Activated CD8-positive, alpha-beta memory T cell treated with anti-CD3 and anti-CD28 coated beads for 36 hours (primary cell): ENCODE data around the gene SHH. TPM values are rescaled to one million over a fixed set of nuclear protein-coding genes. Genes with fewer than 3 reads are reported as not detected.

Experiments used
- CTCF ChIA-PET: fragments of 350-600 bp; sonication (Branson Sonifier 250); formaldehyde crosslinking; loops from one replicate; lab custom pipeline; 2021; ENCODE audit warnings: antibody characterized with exemption; lab: Charles Lee
- POLR2A ChIA-PET: fragments of 350-600 bp; sonication (Branson Sonifier 250); formaldehyde crosslinking; loops from one replicate; lab custom pipeline; 2021; ENCODE audit warnings: antibody characterized with exemption; lab: Charles Lee
- total RNA-seq, 2 experiments: library from RNA; stranded (reverse); gene quantifications; one replicate each; pipeline ENCODE4 v1.2.3, GENCODE V29; 2021

The SHH gene
- total RNA-seq, 2 experiments from 2014 or later: not detected

- ChIA-PET POLR2A (no interaction called here), CTCF (no interaction called here)
Observed at GRCh38 chr7:155809332-155809946, 2.8 kb downstream of the SHH start.

DNA sequence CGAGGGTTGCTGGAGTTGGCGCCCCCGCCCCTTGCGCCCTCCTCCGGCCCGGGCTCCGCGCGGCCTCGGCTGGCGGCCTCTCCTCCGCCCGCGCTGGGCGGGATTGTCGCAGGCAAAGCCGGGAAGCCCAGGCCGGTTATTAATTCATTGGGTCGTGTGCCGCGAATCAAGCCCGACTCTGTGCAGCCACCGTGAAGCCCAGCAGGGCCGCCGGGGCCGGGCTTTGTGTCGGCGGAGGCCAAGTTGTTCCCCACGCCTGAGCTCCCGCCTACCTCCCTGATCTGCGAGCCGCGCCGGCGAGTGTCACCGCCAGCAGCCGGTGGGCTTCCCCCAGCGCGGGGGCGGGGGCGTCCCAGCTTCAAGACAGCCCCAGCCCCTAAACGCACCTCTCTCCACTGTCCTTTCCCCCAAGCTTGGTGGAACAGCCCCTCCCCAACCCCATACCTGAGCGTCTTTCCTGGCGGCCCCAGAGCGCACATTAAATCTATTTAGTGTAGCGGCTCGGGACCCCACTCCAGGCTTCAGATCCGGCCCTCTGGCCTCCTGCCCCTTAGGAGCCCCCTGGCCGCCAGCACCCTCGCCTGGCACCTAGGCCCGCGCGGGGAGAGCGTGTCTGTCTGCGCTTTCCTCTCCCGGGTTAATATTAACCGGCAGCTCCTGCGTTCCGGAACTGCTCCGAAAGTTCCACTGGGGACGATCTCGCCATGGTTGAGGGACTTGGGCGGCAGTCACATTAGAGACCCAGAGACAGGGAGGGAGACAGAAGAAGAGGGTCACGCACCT is 3.5 kb downstream of the SHH start:
- POLR2A ChIA-PET: no interaction called here
- CTCF ChIA-PET: no interaction called here

DNA sequence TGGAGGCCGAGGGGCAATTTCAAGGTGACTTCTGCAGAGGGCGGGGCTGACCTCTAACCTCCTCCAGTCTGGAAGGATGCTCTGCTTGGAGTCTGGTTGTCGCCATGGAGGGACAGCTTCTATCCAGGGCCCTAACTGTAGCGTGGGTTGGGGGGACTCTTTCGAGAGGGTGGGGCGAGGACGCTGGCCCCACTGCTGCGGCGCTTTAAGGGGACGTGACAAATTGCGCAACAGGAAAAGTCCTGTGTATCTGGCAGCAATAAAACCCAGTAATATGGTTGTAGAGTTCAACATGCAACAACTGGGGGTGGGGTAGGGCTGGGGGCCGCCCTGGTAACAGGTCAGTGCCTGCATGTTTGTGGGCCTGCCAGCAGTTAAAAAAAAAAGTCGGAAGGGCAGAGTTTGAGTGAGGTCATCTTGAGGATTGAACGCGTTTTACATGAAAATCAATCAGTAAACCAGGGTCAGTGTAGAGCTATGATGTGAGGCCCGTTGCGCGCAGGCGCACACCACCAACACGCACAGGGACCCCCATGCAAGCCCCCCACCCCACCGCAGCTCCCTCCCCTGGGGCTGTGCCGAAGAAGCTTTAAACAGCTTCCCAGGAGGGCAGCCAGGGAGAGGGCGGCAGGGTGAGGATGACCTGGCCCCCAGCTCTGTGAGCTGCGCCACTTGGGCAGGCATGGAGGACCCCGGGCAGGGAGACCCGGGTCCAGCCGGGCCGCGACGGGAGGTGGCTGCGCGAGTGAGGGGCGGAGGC is 4.3 kb downstream of the SHH start:
- CTCF ChIA-PET: no interaction called here

DNA sequence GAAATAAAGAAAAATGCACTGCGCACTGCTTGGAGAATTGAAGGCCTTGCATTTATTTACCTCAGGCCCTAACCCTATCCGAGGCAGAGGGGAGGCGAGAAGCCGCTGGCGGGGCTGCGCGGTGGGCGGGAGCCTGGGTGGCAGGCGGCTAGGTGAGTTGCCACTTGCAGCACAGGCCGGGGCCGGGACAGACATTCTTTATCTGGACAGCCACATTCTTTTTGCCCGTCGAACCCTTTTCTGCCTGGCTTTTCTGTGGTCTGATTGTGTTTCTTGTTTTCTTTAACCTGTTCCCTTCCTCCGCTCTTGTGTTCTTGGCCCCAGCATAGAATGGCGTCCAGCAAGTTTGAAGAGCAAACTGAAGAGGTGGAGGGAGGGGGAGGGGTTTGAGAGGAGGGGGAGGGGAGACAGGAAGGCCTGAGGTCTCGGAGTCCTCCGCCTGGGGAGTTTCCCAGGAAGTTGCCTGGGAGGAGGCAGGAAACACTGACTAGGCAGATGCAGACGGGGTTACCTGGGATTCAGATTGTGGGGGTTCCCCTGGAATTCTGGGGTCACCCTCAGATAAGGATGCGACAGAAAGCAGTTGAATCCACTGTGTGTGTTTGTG is 5.1 kb downstream of the SHH start:
- ChIA-PET POLR2A (no interaction called here), CTCF (no interaction called here)

More for the DNA sequence above, 4.3 kb downstream of the SHH start:
- POLR2A ChIA-PET: no interaction called here

- ChIA-PET POLR2A (no interaction called here), CTCF (interaction anchor here (0.9 kb wide), 1 partner anchor 10 kb away, joined by 3 read pairs; no protein-coding TSS in a partner anchor)
Observed at GRCh38 chr7:155806096-155806871, 6.0 kb downstream of the SHH start.

GRCh38 chr7:155805826-155806095 is 6.5 kb downstream of the SHH start:
- ChIA-PET POLR2A (no interaction called here), CTCF (interaction anchor here (0.9 kb wide), 1 partner anchor 10 kb away, joined by 3 read pairs; no protein-coding TSS in a partner anchor)

GRCh38 chr7:155804897-155805825 is 7.1 kb downstream of the SHH start:
- CTCF ChIA-PET: interaction anchor here (0.9 kb wide), 1 partner anchor 9 kb away, joined by 3 read pairs; no protein-coding TSS in a partner anchor
- POLR2A ChIA-PET: no interaction called here

DNA sequence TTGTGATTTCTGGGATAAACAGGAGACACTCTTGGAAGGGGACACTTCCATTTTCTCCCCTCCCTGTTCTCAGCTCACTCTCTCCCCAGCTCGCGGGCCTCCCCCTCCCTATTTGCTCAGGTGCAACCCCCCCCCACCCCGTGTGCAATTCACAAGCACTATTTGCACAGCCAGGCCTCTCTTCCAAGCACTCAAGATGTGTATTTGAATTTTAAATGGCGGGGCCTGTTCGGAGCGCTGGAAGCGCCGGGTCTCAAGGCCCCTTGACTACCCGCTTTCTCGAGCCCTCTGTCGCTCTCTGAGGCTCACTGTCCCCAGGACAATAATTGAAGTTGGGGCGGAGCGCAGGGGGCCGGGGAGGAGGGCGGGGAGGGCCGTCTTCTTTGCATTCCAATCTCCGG is 7.8 kb downstream of the SHH start:
- CTCF ChIA-PET: no interaction called here
- POLR2A ChIA-PET: no interaction called here

DNA sequence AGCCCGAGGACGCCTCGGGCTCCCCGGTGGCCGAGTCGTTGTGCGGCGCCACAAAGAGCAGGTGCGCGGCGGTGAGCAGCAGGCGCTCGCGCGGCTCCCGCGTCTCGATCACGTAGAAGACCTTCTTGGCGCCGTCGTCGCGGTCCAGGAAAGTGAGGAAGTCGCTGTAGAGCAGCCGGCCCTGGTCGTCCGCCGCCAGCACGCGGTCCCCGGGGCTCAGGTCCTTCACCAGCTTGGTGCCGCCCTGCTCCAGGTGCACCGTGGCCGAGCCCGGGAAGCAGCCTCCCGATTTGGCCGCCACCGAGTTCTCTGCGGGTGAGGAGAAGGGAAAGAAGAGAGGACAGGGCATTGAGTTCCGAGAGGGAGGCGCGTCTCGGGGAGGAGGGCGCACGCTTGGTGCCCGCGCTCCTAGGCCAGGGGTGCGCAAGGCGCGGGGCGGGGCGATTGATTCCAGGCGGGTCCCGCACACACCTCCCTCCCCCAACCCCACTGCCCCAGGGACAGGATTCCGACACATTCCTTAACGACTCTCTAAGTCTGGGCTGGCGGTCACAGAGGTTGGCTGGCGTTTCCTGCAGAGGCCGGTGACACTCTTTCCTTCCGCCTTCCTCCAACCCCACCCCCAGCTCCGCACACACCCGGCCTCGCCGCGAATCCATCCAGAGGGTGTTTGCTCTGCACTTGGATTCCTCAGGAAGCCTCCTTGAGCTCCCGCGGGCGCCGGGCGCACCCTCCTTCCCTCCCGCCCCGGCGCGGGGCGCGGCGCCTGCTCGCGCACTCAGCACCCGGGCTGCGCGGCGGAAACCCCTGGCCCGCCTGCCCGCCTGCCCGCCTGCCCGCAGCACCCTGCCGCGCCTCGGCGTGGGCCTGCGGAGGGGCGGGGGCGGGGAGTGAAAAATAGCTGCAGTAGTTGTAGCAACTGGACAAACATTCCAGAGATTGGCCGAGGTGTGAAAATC is 8.6 kb downstream of the SHH start:
- POLR2A ChIA-PET: no interaction called here

GRCh38 chr7:155802906-155803417 is 9.3 kb downstream of the SHH start:
- ChIA-PET POLR2A (no interaction called here), CTCF (no interaction called here)

More for the DNA sequence above, 8.6 kb downstream of the SHH start:
- CTCF ChIA-PET: no interaction called here

DNA sequence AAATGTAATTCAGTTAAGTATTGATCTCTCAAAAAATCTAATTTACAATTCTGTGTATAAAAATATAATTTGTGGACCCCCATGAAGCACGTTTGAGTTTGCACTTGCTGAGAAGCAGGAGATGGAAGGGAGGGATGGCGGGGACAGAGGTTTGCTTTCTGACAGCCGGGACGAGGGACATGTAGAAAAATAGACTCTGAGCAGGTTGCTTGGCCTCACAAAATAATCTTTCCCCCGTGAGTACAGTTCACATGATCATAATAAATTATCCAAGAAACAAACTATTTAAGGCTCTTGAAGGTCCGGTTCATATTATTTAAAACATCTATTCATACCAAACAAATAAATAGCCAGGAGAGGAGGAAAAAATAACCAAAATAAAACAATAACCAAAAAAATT is 10.0 kb downstream of the SHH start:
- ChIA-PET POLR2A (no interaction called here), CTCF (no interaction called here)

- CTCF ChIA-PET: no interaction called here
Observed at GRCh38 chr7:155800741-155801267, 11.5 kb downstream of the SHH start.

DNA sequence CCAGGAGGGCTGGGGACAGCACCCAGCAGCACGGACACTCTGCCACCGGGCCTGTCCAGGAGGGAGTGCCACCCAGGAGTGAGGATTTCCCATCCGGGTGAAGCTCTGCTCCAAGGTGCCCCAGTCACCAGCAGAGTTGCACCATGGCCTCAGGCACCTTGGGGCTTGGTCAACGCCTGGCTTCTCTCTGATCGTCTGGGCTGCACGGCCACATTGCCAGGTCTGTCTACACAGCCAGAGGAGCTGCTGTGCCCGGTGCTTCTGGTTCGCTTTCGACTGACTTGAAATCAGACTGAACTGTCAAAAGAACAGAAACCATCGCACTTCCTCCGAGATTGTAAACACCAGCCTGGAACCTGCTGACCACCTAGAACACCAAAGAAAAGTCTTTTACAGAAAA is 12.0 kb downstream of the SHH start:
- ChIA-PET CTCF (no interaction called here), POLR2A (no interaction called here)

More at GRCh38 chr7:155800741-155801267, 11.5 kb downstream of the SHH start:
- POLR2A ChIA-PET: no interaction called here

- ChIA-PET POLR2A (no interaction called here), CTCF (no interaction called here)
Observed at GRCh38 chr7:155799514-155799913, 12.7 kb downstream of the SHH start.

- ChIA-PET POLR2A (no interaction called here), CTCF (no interaction called here)
Observed at GRCh38 chr7:155798673-155799439, 13.4 kb downstream of the SHH start.
